A673 (cell line): ENCODE results near the gene SEL1L.

Experiments used
- CTCF ChIP-seq: fragments of 300-800, 200-600 bp; sonication (generic); conservative IDR thresholded peaks from 2 replicates; pipeline ENCODE4 v1.5.1; 2017; ENCODE audit warnings: low read depth, mild to moderate bottlenecking, antibody characterized with exemption, low read length, moderate library complexity, mixed read lengths
- EZH2 ChIP-seq: fragments of 200-600 bp; sonication (generic); IDR thresholded peaks from 2 replicates; pipeline ENCODE4 v1.6.1; 2017; ENCODE audit warnings: borderline replicate concordance, low read depth, mild to moderate bottlenecking, mixed read lengths, antibody characterized with exemption, low read length; ENCODE audit not compliant: poor library complexity, severe bottlenecking

GRCh38 chr14:81484120-81484519 is 49.5 kb downstream of the SEL1L start:
- no peak for TF ChIP-seq EZH2
- TF ChIP-seq CTCF = no peak
